Gastrocnemius medialis (tissue), 4 donors: Measurements from ENCODE around the gene AP3S1.

Source experiments
- CTCF ChIP-seq, 5 experiments: fragments of 450-650 bp in 3 of 5; fragments of 200-600 bp in 2 of 5; sonication (generic) in 2 of 5; IDR thresholded peaks in 4 of 5; conservative IDR thresholded peaks in 1 of 5; 1 replicate in 4 of 5; 2 replicates in 1 of 5; pipeline ENCODE4 v1.5.1; 2016 to 2019; ENCODE audit warnings: antibody characterized with exemption in 5 of 5, mild to moderate bottlenecking in 3 of 5, moderate library complexity in 3 of 5
- POLR2A ChIP-seq, 2 donors: fragments of 450-650 bp; IDR thresholded peaks; one replicate each; pipeline ENCODE4 v1.6.1; 2017; ENCODE audit warnings: antibody characterized with exemption in 2 of 2, mild to moderate bottlenecking in 2 of 2, moderate library complexity in 2 of 2

GRCh38 chr5:115855959-115856358, 14.2 kb downstream of the AP3S1 start:
- no peak for TF ChIP-seq CTCF (IDR thresholded peaks at IDR 0.05 in 4 of 5, conservative IDR thresholded peaks at IDR 0.05 in 1 of 5)
- TF ChIP-seq POLR2A (IDR thresholded peaks at IDR 0.05) = no peak
